Ecto neural progenitor cell (in vitro differentiated cells): ENCODE results near the gene NPM1.

Experiments
- DNase-seq: peaks from one replicate; pipeline ENCODE4 v3.0.0-alpha.2; 2018; ENCODE audit warnings: low spot score

The NPM1 gene

DNA sequence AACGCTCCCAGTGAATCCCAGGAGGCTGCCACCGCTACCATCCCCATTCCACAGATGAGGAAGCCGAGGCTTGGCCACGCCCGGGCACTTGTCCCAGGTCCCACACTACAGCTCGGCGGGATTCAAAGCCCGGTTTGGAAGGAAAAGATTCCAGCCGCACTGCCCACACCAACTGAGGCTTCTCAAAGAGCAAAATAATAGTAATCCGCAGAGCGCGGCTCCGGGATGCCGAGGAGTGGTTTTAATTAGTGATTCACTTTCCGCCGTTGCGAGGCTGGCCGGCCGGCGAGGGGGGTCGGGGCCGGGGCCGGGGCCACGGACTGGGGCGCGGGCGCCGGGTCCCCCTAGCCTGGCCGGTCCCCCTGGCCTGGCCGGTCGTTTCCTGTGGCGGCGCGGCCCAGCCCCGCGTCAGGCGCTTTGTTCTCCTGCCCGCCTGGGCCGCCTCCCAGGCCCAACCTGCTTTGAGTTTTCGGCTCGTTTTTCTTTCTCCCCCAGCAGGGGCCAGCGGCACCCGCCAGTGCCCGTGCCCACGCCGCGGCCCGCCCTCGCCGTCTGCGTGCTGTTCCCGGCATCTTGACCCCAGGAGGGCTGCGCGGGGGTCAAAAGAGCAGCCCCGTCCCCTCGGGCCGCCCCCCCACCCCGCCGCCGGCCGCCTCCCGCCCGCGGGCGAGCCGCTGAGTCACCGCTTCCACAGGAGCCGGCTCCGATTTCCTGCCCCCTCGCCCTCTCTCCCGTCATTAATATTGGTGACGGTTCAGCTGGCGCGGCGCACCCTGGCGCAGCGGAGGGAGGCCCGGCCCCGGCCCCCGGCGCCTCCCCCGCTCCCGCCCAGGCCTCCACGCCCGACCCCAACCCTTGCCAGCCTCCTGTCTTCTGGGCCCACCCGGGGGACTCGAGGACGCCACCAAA lies 63.0 kb downstream of the NPM1 start:
- peak; percentile 78 for DNase-seq

DNA sequence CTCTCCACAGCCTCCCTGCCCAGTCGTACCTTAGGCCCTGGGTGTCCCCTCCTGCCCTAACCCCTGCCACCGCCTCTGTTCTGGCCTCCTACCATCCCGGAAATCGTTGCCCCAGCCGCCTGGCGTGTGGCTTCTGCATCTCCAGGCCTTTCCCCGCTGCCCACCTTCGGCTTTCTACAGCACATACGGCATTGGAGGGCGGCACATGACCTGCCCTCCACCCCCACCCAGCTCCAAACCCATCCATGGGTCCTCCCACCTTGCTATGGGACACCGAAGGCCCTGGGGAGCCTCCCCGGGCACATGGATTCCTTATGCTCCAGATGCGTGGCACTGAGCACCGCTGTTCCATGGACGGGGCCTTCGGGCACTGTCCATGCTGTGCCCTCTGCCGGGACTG lies 63.8 kb downstream of the NPM1 start:
- no peak for DNase-seq

DNA sequence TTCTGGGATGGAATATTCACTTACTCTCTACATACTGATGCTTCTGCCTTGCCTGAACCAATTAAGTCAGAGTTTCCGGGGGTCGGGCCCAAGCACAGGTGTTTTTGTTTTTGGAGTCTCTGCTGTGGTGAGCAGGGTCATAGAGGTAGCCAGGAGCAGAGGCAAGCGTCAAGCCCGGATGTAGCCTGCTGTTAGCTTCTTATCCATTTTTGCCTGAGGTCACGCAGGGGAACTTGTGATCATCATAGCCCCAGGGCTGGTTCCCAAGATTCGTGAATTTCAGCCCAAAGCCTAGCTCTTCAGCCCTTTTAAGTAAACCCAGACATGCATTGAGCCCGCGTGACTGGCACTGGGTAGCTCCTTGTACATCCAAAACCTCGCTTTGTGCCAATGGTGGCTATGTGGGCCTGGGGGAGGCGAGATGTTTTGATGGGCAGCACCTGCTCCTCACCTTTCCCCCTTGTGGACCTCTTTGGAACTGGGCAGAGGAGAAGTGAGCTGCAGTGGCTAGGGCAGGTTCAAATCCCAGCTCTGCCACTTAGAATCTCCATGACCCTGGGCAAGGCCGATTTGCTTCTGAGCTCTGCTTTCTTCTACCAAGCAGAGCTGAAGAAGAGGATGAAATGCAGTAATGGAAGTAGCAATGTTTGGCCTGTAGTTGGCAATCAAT lies 65.5 kb downstream of the NPM1 start:
- no peak for DNase-seq

DNA sequence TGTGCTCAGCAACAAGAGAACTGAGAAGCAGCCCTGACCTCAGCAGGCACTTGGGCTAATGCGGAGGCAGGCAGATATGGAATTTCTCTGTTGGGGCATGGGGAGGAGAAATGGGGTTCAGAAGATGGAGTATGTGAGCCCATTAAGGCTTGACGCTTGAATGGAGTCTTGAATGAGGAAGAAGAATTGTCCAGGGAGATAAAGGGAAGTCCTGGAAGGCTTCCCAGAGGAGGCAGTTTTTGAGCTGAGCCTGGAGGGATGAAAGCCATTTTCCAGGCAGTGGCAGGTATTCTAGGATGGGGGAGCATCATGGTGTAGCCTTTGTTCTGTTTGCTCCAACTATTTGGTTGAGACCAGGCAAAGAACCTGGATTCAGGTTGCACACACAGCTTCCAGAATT lies 66.3 kb downstream of the NPM1 start:
- no peak for DNase-seq

DNA sequence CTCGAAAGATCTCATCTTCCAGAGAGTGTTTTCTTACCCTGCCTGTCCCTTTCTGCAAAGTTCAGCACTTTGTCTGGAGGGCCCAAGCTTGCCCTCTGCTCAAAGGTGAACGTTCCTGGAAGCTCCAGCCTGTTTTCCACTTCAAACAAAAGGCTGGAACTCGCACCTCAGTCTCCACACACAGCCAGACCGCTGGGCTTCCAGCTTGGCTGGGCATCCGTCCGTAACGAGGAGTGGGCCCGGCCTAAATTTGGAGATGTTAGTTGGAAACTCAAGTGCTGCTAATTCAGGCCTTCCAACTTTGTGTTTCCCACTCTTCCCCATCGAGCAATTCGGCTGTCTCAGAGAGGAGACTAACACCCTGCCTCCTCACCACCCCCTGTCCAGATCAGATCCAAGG lies 66.9 kb downstream of the NPM1 start:
- no peak for DNase-seq

DNA sequence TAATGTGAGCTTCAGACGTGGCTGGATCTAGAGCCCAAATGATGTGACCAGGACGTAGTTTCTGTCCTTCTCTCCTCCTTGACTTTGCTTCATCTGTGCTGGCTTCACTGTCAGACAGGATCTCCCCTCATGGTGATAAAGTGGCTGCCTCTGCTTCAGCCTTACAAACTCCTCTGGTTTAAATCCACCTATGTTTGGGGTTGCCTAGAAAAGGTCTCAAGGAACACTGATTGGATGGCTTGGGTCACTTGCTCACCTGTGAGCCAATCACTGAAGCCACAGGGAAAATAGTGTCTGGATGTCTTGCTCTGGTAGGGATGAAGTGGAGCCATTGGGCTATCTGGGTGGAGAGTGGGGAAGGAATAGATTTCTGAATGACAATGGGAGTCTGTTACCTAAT lies 67.9 kb downstream of the NPM1 start:
- no peak for DNase-seq

DNA sequence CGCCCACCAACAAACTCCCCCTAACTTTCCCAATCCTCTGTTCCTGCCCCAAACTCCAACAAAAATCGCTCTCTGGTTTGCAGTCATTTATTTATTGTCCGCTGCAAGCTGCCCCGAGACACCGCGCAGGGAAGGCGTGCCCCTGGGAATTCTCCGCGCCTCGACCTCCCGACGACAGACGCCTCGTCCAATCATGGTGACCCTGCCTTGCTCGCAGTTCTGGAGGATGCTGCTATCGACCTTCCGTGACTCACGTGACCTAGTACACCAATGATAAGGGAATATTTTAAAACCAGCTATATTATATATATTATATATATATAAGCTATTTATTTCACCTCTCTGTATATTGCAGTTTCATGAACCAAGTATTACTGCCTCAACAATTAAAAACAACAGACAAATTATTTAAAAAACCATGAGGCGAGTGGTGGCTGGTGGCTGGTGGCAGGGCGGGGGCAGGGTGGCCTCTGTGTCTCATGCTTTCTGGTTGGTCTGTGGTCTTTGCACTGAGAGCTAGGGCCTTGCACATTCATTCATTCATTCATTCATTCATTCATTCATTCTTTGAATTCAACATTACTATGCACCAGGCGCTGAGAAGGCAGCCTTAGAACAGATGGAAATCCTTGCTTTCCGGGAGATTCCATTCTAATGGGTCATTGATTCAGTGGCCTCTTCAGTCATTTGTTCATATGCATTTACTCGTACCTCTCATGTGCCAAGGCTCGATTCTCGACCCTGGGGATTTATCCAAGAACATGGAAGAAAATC lies 69.7 kb downstream of the NPM1 start:
- no peak for DNase-seq

DNA sequence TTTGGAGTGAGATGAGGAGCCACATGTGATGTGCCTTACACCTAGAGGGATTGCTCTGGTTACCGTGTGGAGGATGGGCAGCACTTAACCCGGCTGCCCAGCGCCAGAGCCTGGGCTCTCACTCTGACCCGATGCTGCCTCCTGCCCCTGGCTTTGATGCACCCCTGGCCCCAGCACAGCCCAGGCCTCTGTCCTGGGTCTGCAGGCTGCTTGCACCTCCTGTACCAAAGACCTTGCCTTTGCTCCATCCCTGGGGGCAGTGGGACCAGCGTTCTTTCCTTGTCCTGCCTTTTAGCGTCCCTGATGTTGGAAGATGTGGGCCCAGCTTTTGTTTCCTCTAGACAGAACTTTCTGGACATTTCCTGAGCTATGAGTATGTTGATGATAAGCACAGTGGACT lies 72.2 kb downstream of the NPM1 start:
- DNase-seq = no peak
